OCI-LY7 (cell line): ENCODE measurements around the gene CREB5. TPM values are rescaled to one million over a fixed set of nuclear protein-coding genes. Genes with fewer than 3 reads are reported as not detected.

Source experiments
- BruUV-seq: library from RNA; stranded (reverse); fragments of 400-500 nt; replicated peaks from 2 replicates; lab custom pipeline; 2021; lab: Mats Ljungman, UMichigan
- CTCF ChIA-PET: fragments of 300-600 bp; sonication (Branson Sonifier 250); formaldehyde crosslinking; loops from one replicate; lab custom pipeline; 2022; ENCODE audit warnings: antibody characterized with exemption; ENCODE audit not compliant: unreplicated experiment; lab: Charles Lee
- POLR2A ChIA-PET: fragments of 300-600 bp; sonication (Branson Sonifier 250); formaldehyde crosslinking; loops from one replicate; lab custom pipeline; 2022; ENCODE audit warnings: antibody characterized with exemption; lab: Charles Lee
- DNase-seq: peaks from one replicate; pipeline ENCODE4 v3.0.0-alpha.2; 2015; ENCODE audit warnings: low spot score
- H2AFZ ChIP-seq: fragments of 200-600 bp; sonication (generic), shearing (Covaris generic); 2 replicates; pipeline ENCODE4 v1.6.1; 2014; ENCODE audit warnings: mild to moderate bottlenecking, antibody characterized with exemption, low read length, moderate library complexity
- H3K27ac ChIP-seq: fragments of 200-600 bp; sonication (generic); 2 replicates; pipeline ENCODE4 v1.5.1; 2014; ENCODE audit warnings: mixed run types, low read depth, mild to moderate bottlenecking, moderate library complexity, low read length, inconsistent platforms; ENCODE audit not compliant: poor library complexity, severe bottlenecking
- H3K36me3 ChIP-seq: fragments of 200-600 bp; sonication (generic); 2 replicates; pipeline ENCODE4 v1.6.1; 2014; ENCODE audit warnings: mild to moderate bottlenecking, antibody characterized with exemption, low read length, moderate library complexity, mixed read lengths; ENCODE audit not compliant: insufficient read depth
- H3K4me1 ChIP-seq: fragments of 200-600 bp; sonication (generic); 2 replicates; pipeline ENCODE4 v1.5.1; 2014; ENCODE audit warnings: mild to moderate bottlenecking, low read length; ENCODE audit not compliant: insufficient read depth, poor library complexity, severe bottlenecking
- H3K4me2 ChIP-seq: fragments of 200-600 bp; sonication (generic); 2 replicates; pipeline ENCODE4 v1.6.1; 2014; ENCODE audit warnings: mild to moderate bottlenecking, low read length
- H3K4me3 ChIP-seq: fragments of 200-600 bp; sonication (generic); 2 replicates; pipeline ENCODE4 v1.5.1; 2014; ENCODE audit warnings: mild to moderate bottlenecking, low read depth, low read length; ENCODE audit not compliant: poor library complexity, severe bottlenecking
- H3K79me2 ChIP-seq: fragments of 200-600 bp; sonication (generic); 2 replicates; pipeline ENCODE4 v1.6.1; 2016; ENCODE audit warnings: low read depth, mild to moderate bottlenecking, low read length, moderate library complexity, mixed read lengths; ENCODE audit not compliant: insufficient read depth
- H3K9me2 ChIP-seq: fragments of 200-600 bp; sonication (generic); 2 replicates; pipeline ENCODE4 v1.6.1; 2016; ENCODE audit warnings: mild to moderate bottlenecking, low read length, mixed read lengths; ENCODE audit not compliant: insufficient read depth
- H3K9me3 ChIP-seq: fragments of 200-600 bp; sonication (generic); 2 replicates; pipeline ENCODE4 v1.6.1; 2014; ENCODE audit warnings: mild to moderate bottlenecking, mixed run types, low read length, mixed read lengths
- H4K20me1 ChIP-seq: fragments of 200-600 bp; sonication (generic); 2 replicates; pipeline ENCODE4 v1.6.1; 2014; ENCODE audit warnings: mild to moderate bottlenecking, antibody characterized with exemption, low read length, moderate library complexity, mixed read lengths; ENCODE audit not compliant: insufficient read depth
- CTCF ChIP-seq: fragments of 200-600 bp; sonication (generic); conservative IDR thresholded peaks from 2 replicates; pipeline ENCODE4 v1.5.1; 2014; ENCODE audit warnings: mild to moderate bottlenecking, antibody characterized with exemption, low read length, moderate library complexity, mixed read lengths
- EZH2phosphoT487 ChIP-seq: fragments of 200-600 bp; sonication (generic); IDR thresholded peaks from 2 replicates; pipeline ENCODE4 v1.6.1; 2018; ENCODE audit warnings: low read depth, borderline replicate concordance, mild to moderate bottlenecking, mixed run types, antibody characterized with exemption, low read length, moderate library complexity, mixed read lengths
- intact Hi-C: fragments of 100-400 bp; cut with micrococcal nuclease; formaldehyde crosslinking; loops from one replicate; pipeline ENCODE4 v1.10.0; 2022; ENCODE audit not compliant: unreplicated experiment
- total RNA-seq, 2 experiments: library from RNA; depleted of rRNA in 1 of 2; stranded (reverse); fragments of >200 nt in 1 of 2; shearing (Covaris generic) in 1 of 2; gene quantifications; 2 replicates each; pipeline ENCODE4 v1.2.3, GENCODE V29; 2014 to 2022

CREB5 gene
- total RNA-seq, 2 experiments from 2014 or later: 2.0 to 13.3 TPM

- Histone ChIP-seq H3K4me1 (peaks cover 7% of the 10 kb centered on the region), H3K36me3 (no peaks in the 10 kb centered on the region), H2AFZ (no peak overlapping the region), H3K79me2 (no peaks in the 10 kb centered on the region), H3K9me3 (no peaks in the 10 kb centered on the region), H3K9me2 (no peaks in the 10 kb centered on the region), H3K4me2 (no peak overlapping the region), H3K4me3 (no peak overlapping the region), H4K20me1 (no peaks in the 10 kb centered on the region), H3K27ac (no peak overlapping the region)
- POLR2A ChIA-PET: no interaction called here
- intact Hi-C loops: loop anchor here (5.0 kb wide), 3 partner anchors 43 to 278 kb away; no protein-coding TSS in a partner anchor
- no TSS peak for BruUV-seq
- CTCF ChIA-PET: no interaction called here
- TF ChIP-seq CTCF (no peak), EZH2phosphoT487 (no peak)
- DNase-seq: no peak
Measured at GRCh38 chr7:28850699-28851098, 438.4 kb downstream of the CREB5 start.

GRCh38 chr7:28853150-28853549, 440.8 kb downstream of the CREB5 start:
- Histone ChIP-seq H2AFZ (no peak overlapping the region), H3K9me2 (no peaks in the 10 kb centered on the region), H4K20me1 (no peaks in the 10 kb centered on the region), H3K4me2 (no peak overlapping the region), H3K27ac (no peak overlapping the region), H3K4me1 (peaks cover 7% of the 10 kb centered on the region), H3K36me3 (no peaks in the 10 kb centered on the region), H3K4me3 (no peak overlapping the region), H3K9me3 (no peaks in the 10 kb centered on the region), H3K79me2 (no peaks in the 10 kb centered on the region)
- POLR2A ChIA-PET: no interaction called here
- TF ChIP-seq CTCF: no peak
- no peak for TF ChIP-seq EZH2phosphoT487
- intact Hi-C loops: loop anchor here (5.0 kb wide), 3 partner anchors 46 to 281 kb away; no protein-coding TSS in a partner anchor
- CTCF ChIA-PET: no interaction called here
- DNase-seq: no peak
- no TSS peak for BruUV-seq

- H3K36me3 ChIP-seq: no peaks in the 10 kb centered on the region
- H3K9me2 ChIP-seq: no peaks in the 10 kb centered on the region
- CTCF ChIA-PET: interaction anchor here (0.5 kb wide), 1 partner anchor 330 kb away, joined by 4 read pairs; no protein-coding TSS in a partner anchor
- no peak overlapping the region for H3K27ac ChIP-seq
- intact Hi-C loops: loop anchor here (1.0 to 5.0 kb wide), 4 partner anchors 47 to 465 kb away; no protein-coding TSS in a partner anchor
- H4K20me1 ChIP-seq: no peaks in the 10 kb centered on the region
- TF ChIP-seq EZH2phosphoT487: no peak
- TF ChIP-seq CTCF: peak; percentile 84
- BruUV-seq: no TSS peak
- peak overlapping the region; percentile 71 for H3K4me2 ChIP-seq
- H3K4me3 ChIP-seq: peak overlapping the region; percentile 45
- no peaks in the 10 kb centered on the region for H3K79me2 ChIP-seq
- DNase-seq: peak; percentile 72
- no peaks in the 10 kb centered on the region for H3K9me3 ChIP-seq
- H2AFZ ChIP-seq: peak overlapping the region; percentile 55; the same call in 1 of the 2 replicates
- H3K4me1 ChIP-seq: peaks cover 7% of the 10 kb centered on the region
- POLR2A ChIA-PET: interaction anchor here (0.6 kb wide), 2 partner anchors 38 to 405 kb away, joined by 3 to 4 read pairs; no protein-coding TSS in a partner anchor
Measured at GRCh38 chr7:28853834-28854749, 441.8 kb downstream of the CREB5 start.
